ENCODE measurements around the gene SULT4A1. TPM values are rescaled to one million over a fixed set of nuclear protein-coding genes. Genes with fewer than 3 reads are reported as not detected.

The SULT4A1 gene
- total RNA-seq, 6 experiments from 2014 or later: not detected

DNA sequence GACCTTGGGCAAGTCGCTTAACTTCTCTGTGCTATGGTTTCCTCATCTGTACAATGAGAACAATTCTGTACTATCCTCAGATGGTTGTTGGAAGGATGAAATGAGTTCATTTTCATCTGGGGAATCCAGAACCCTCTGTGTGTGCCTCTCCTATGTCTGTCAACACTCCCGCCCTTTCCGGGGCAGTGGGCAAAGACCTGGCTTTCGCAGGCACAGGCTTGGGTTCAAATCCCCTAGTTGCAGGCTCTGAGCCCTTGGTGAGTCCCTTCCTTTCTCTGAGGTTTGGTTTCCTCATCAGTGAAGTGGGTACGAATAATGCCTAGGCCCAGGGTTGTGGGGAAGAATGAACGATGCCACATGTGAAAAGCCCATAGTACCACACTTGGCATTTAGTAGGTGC is 23.5 kb upstream of the SULT4A1 start:
- H3K36me3 Mint-ChIP-seq (ENCODE audit: low read depth): no peaks in the 10 kb centered on the region
- peaks cover 18% of the 10 kb centered on the region for H3K27me3 Mint-ChIP-seq (ENCODE audit: insufficient read depth)
- peaks cover 5% of the 10 kb centered on the region; the same call in 1 of the 2 replicates for H3K9me3 Mint-ChIP-seq
- peaks cover 12% of the 10 kb centered on the region for H3K4me1 Mint-ChIP-seq (ENCODE audit: low read depth)
- no peak for DNase-seq
- no peak overlapping the region for H3K27ac Mint-ChIP-seq
- no peak for TF ChIP-seq CTCF (IDR thresholded peaks at IDR 0.05)
- H3K4me3 Mint-ChIP-seq: no peak overlapping the region

DNA sequence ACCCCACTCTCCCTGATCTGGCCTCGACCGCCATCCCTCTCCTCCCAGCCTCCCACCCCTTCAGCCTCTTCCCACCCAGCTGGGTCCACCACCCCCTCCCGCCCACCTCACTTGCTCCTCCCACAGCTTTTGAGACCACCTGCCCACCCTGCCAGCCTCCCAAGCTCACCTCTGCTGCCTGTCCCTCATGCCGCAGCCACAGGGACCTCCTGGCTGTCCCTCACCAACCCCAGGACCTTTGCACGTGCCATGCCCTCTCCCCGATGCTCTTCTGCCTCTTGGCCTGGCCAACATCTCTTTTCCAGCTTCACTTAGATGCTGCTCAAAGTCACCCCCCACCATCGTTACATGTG is 23.0 kb upstream of the SULT4A1 start:
- no peaks in the 10 kb centered on the region for H3K36me3 Mint-ChIP-seq (ENCODE audit: low read depth)
- DNase-seq: no peak
- H3K4me1 Mint-ChIP-seq (ENCODE audit: low read depth): peaks cover 12% of the 10 kb centered on the region
- H3K4me3 Mint-ChIP-seq: no peak overlapping the region
- peak; percentile 58 for TF ChIP-seq CTCF (IDR thresholded peaks at IDR 0.05)
- no peak overlapping the region for H3K27ac Mint-ChIP-seq
- H3K27me3 Mint-ChIP-seq (ENCODE audit: insufficient read depth): peaks cover 15% of the 10 kb centered on the region
- H3K9me3 Mint-ChIP-seq: peaks cover 5% of the 10 kb centered on the region; the same call in 1 of the 2 replicates

- DNase-seq: no peak
- Mint-ChIP-seq H3K27ac (no peak overlapping the region), H3K4me3 (no peak overlapping the region), H3K4me1 (ENCODE audit: low read depth) (peaks cover 12% of the 10 kb centered on the region), H3K27me3 (ENCODE audit: insufficient read depth) (peaks cover 11% of the 10 kb centered on the region), H3K36me3 (ENCODE audit: low read depth) (no peaks in the 10 kb centered on the region), H3K9me3 (peaks cover 5% of the 10 kb centered on the region; the same call in 1 of the 2 replicates)
- TF ChIP-seq CTCF (IDR thresholded peaks at IDR 0.05): peak; percentile 93
Measured at GRCh38 chr22:43884600-43885318, 22.4 kb upstream of the SULT4A1 start.

- Mint-ChIP-seq H3K4me3 (no peak overlapping the region), H3K36me3 (ENCODE audit: low read depth) (no peaks in the 10 kb centered on the region), H3K9me3 (peaks cover 5% of the 10 kb centered on the region; the same call in 1 of the 2 replicates), H3K27me3 (ENCODE audit: insufficient read depth) (peaks cover 11% of the 10 kb centered on the region), H3K4me1 (ENCODE audit: low read depth) (peaks cover 6% of the 10 kb centered on the region), H3K27ac (no peak overlapping the region)
- TF ChIP-seq CTCF (IDR thresholded peaks at IDR 0.05): no peak
- no peak for DNase-seq
Measured at GRCh38 chr22:43883719-43884415, 21.6 kb upstream of the SULT4A1 start.

DNA sequence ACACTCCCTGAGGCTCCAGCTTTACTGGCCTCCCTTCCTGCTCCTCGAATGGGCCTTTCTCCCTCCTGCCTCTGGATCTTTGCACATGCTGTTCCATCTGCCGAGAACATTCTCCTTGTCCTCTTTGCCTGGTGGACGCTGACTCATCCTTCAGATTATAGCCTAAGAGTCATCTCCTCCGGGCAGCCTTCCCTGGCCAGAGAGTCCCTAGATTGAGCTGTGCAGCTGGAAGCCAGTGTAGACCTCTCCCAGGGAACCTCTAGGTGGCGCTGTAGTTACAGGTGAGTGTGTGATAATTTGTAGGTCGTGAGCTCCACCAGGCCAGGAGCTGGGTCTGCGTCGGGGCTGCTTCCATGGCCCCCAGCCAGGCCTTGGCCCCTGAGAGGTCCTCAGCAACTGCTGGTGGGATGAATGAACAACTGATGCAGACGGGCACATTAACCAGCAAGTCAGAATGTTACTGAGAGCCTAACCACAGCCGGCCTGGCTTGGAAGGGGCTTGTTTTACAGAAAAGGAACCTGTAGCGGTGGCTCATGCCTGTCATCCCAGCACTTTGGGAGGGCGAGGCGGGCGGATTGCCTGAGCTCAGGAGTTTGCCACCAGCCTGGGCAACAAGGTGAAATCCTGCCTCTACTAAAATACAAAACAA is 20.8 kb upstream of the SULT4A1 start:
- no peak overlapping the region for H3K27ac Mint-ChIP-seq
- DNase-seq: peak; percentile 73
- peaks cover 12% of the 10 kb centered on the region for H3K27me3 Mint-ChIP-seq (ENCODE audit: insufficient read depth)
- peaks cover 5% of the 10 kb centered on the region; the same call in 1 of the 2 replicates for H3K9me3 Mint-ChIP-seq
- TF ChIP-seq CTCF (IDR thresholded peaks at IDR 0.05): peak; percentile 84
- 0 out of 2 replicates have a peak, but pooled peaks cover 5% of the 10 kb centered on the region for H3K4me1 Mint-ChIP-seq (ENCODE audit: low read depth)
- no peaks in the 10 kb centered on the region for H3K36me3 Mint-ChIP-seq (ENCODE audit: low read depth)
- no peak overlapping the region for H3K4me3 Mint-ChIP-seq

Data from HFFc6 (cell line).